GM18873 (cell line): ENCODE data around the gene PARP8.

Experiments
- ATAC-seq: cut with Tn5 transposase; IDR thresholded peaks from one replicate; pipeline ENCODE4 v1.9.1; 2021; ENCODE audit warnings: mild to moderate bottlenecking, moderate library complexity, moderate number of reproducible peaks; ENCODE audit not compliant: unreplicated experiment, low FRiP score

The PARP8 gene

GRCh38 chr5:50829023-50829422 lies 162.6 kb downstream of the PARP8 start:
- no peak for ATAC-seq

DNA sequence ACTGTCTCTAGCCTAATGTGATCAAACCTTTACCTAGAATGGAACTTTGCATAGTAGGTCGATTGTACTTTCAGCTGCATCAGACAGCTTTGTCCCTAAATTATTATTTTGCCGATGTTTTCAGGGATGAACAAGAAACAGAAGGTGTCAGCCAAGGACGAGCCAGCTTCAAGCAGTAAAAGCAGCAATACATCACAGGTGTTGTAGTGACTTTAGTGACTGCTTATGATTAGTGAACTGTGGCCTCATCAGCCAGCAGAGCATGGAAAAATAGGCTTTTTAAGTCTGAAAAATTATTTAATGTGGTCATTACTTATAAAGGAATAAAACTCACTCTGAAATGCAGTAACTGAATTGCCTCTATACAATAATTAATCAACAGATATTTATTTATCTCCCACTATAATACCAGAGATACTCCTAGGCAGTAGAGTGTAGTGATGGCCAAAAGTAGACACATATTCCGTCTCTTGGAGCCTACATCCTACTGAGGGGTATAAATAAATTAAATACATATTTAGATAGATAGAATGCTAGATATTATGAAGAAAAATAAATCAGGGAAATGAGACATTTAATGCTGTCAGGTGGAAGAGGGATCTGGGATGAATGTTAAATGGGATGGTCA lies 166.3 kb downstream of the PARP8 start:
- ATAC-seq = no peak

- ATAC-seq = no peak
These were observed 169.9 kb downstream of the PARP8 start for GRCh38 chr5:50836356-50836755.

DNA sequence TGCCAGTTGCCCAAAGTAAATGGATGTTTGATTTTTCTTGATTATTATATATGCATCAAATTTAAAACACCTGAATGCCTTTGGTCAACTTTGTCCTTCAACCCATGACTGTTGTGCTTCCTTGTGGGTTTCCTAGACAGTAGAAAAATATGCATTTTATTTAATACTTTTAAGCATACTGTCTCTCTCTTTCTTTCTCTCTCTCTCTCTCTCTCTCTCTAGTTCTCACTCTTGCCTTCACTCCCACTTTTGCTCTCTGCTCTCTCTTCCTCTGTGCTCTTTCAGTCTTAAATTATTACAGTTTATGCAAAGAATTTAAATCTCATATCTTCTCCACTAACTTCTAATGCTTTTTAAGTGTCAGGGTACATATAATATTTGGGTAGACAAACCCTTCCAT lies 173.0 kb downstream of the PARP8 start:
- no peak for ATAC-seq

GRCh38 chr5:50843091-50843490 lies 176.7 kb downstream of the PARP8 start:
- no peak for ATAC-seq

- no peak for ATAC-seq
These were observed 179.8 kb downstream of the PARP8 start for GRCh38 chr5:50846261-50846660.

DNA sequence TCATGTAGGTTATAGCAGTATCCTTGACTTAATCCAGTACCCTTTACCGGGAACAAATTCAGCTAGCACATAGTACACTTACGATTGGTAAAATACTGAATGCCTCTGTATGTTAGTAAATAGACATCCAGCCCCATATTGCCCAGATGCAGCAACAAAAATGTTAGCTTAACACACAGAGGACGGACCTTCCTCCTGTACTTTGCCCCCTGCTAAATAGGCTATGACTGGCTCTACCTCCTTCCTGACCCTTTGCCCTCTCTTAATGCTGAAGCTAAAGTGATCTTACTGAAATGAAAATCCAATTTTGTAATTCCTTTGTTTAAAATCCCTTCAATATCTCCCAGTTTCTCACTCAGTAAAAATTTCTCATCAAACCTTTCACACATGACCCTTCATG lies 183.1 kb downstream of the PARP8 start:
- no peak for ATAC-seq

- peak; percentile 71 for ATAC-seq
These were observed 186.7 kb downstream of the PARP8 start for GRCh38 chr5:50853151-50853550.

DNA sequence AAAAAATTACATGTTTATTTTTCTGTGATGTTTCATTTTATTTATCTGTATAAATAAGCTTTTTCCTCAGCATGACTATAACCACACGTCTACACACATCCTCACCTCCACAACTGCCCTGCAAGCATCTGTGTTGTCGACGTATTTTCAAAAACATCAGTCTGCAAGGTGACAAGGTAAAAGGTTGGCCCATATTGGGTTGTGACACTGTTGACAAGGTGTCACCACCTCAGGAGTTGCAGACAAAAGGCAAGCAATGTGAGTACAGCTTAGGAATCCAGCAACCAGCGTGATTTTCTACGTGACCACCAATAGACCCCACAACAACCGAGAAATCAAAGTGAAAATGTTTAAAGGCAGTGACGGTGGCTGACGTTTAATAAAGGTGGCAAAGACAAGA lies 187.6 kb downstream of the PARP8 start:
- ATAC-seq = no peak

- no peak for ATAC-seq
These were observed 188.6 kb downstream of the PARP8 start for GRCh38 chr5:50855001-50855400.

DNA sequence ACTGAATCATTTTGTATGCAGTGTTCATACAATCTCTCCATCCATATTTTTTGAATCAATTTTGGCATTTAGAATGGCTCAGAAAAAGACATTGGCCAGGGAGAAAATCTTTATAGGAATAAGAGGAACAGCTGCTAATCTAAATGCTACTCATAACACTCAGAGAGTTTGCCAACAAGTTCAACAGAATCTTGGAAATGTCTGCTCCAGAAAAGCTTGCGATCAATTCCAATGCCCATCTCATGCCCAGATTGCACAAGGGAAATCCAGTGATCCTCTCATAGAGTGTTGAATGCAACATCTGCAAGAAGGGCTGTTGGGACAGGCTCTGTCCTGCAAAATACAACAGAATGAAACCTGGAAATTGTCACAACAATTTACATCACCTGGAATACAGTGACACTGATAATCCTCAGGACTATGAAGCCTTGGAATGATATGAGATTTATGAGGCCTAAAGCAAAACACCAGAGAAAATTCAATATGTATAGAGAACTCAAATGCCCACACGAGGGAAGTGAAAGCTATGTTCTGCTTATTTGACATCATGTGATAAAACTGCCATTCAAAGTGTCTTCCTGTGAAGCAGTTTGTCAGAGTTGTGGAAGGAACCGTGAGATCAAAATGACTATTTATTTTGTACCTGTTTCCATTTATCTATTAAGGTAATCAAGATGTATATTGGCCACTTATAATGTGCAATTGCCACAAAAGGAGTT lies 190.1 kb downstream of the PARP8 start:
- ATAC-seq = no peak

GRCh38 chr5:50863534-50864170 lies 197.2 kb downstream of the PARP8 start:
- no peak for ATAC-seq

DNA sequence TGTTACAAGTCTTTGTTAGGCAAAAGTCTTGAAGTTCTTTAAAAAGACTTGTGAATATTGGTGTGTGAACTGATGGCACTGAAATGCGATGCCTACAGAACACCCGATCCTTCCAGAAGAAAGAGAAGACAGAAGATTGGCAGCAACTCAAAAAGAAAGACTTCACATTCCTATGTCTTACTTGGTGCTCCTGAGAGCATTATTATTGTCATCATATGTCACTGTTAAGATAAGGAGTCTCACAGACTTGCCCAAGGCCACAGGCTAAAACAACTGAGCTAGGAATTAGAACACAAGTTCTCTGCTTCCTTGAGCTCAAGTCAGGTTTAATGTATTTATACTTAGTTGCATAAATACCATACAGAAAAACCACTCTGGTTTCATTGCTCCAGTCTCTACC lies 198.0 kb downstream of the PARP8 start:
- ATAC-seq = no peak

DNA sequence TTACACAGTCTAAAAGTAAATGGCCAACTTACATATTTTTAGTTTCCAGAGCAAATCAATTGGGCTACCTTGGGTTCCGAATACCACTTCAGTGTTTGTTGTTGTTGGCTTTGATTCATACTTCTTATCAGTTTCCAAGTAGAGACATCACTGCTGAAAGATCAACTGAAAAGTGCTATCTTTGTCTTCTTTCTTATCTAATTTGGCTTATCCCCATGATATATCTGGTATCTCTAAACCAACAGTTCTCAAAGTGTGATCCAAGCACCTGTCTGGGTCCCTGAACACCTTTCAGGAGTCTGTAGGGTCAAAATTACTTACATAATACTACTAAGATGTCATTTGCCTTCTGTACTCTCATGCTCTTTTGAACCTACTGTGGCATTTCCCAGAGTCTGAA lies 200.0 kb downstream of the PARP8 start:
- no peak for ATAC-seq

DNA sequence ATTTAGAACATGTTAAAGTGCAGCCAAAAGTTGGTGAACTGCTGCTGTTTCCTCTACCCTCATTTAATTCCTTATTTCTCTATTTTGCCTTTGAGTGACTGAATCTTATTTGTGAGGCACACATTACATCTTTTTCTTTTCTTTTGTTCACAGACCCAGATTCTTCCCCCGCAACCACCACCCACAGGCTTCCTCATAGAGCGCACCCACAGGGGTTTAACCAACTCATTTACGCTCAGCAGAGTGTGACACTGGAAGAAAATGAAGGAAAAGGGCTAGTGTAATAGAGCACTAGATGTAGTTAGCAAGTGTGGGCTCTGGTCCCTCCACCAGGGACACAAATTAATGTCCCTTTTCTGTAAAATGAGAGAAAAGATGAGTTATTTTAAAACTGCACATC lies 200.7 kb downstream of the PARP8 start:
- no peak for ATAC-seq

DNA sequence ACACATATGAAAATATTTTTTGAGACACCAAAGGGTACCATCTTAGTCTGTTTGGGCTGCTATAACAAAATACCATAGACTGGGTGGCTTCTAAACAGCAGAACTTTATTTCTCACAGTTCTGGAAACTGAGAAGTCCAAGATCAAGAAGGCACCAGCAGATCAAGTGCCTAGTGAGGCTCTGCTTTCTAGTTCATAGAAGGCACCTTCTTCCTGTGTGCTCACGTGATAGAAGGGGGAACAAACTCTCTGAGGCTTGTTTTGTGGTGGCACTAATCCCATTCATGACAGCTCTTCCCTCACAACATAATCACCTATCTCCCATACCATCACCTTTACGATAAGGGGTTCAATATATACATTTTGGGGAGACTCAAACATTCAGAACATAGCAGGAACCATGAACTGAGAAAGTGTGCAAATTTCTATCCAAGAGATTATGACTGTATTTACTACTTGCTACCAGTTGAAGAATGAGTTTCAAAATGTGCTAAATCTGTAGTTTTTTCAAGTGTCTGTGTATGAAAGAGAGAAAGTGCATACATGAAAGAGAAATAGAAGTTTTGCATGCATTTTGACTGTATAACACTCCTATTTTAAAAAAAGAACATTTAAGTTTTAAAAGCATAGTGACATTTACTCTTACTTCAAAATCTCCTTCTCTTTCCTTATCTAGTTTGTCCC lies 207.3 kb downstream of the PARP8 start:
- ATAC-seq = no peak

DNA sequence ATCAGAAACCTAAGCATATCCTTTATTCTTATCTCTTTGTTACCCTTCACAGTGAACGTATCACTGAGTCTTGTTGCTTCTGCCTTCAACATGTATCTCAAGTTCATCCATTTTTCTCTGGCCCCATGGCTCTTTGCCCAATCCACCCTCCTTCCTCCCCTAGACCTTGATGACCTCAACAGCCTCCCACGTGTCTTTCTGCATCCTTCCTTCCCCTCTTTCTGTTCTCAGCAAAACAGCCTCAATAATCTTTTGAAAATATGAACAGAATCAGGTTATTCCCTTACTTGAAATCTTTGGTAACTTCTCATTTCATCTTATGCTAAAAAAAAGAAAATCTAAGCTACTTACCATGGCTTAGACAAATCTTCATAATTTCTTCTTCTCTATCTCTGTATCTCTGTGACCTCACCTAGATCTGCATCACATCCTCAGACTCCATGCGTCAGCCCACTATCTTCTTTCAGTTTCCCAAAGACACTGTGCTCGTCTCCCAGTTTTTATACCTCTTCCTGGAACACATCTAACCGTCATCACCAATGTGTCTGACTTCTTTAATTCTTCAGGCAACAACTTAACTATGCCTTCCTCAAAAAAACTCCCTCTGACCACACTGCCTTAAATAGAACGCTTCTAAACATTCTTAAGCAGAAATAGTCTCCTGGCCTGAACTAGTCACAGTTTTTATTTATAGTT lies 208.0 kb downstream of the PARP8 start:
- ATAC-seq = no peak

- ATAC-seq = no peak
These were observed 208.5 kb downstream of the PARP8 start for GRCh38 chr5:50875002-50875344.

GRCh38 chr5:50878470-50878869 lies 212.0 kb downstream of the PARP8 start:
- no peak for ATAC-seq

DNA sequence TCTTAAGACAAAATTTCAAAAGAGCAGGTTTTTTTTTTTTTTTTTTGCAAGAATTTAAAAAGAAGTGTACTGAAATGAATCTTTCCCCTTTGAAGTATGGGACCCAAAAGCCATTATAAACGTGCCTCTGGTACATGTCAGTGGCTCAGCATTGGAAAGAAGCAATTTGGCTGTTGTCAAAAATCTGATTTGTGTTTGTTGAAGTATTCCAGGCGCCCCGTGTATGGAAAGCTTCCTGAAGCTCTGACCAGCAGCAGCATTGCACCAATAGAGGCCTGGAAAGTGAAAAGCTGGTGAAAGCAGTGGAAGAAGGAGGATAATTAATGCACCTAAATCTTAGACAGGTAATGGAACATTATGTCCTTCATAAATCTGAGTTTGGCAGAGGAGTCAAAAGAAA lies 215.0 kb downstream of the PARP8 start:
- no peak for ATAC-seq
